HL-60 (cell line): ENCODE data around the gene NUTF2.

Experiments
- CTCF ChIP-seq: IDR thresholded peaks from one replicate; pipeline ENCODE4 v1.5.1; 2011; ENCODE audit warnings: low read length, control low read depth, inconsistent platforms; ENCODE audit not compliant: insufficient read depth
- REST ChIP-seq: IDR thresholded peaks from 2 replicates; pipeline ENCODE4 v1.6.1; 2012; ENCODE audit warnings: low read depth; ENCODE audit not compliant: insufficient replicate concordance

GRCh38 chr16:67877064-67877463 is 30.3 kb downstream of the NUTF2 start:
- no peak for TF ChIP-seq CTCF
- no peak for TF ChIP-seq REST
